HG03565 (cell line): ENCODE data around the gene NLRC5.

Experiments
- ATAC-seq: cut with Tn5 transposase; IDR thresholded peaks from one replicate; pipeline ENCODE4 v1.9.1; 2021; ENCODE audit warnings: mild to moderate bottlenecking, moderate library complexity; ENCODE audit not compliant: unreplicated experiment

NLRC5 gene

DNA sequence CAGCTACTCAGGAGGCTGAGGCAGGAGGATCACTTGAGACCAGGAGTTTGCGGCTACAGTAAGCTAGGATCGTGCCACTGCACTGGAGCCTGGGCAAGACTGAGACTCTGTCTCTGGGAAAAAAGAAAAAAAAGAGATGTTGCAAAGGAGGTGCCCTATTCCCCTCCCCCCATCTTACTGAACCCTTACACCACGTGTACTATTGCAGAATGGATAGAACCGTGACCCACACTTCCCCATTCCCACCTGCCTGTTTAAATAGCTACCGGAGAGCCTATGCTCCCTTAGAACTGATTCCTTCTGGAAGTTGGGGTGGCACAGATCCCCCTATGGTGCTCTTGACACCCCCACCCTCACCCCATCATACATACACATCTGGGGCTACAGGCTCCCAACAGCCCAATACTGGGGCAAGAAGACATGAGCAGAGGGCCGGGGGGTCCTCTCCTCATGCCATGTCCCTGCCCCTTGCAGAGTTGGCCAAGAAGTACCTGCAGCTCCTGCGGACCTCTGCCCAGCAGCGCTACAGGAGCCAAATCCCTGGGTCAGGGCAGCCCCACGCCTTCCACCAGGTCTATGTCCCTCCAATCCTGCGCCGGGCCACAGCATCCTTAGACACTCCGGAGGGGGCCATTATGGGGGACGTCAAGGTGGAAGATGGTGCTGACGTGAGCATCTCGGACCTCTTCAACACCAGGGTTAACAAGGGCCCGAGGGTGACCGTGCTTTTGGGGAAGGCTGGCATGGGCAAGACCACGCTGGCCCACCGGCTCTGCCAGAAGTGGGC lies 35.7 kb downstream of the NLRC5 start:
- no peak for ATAC-seq

DNA sequence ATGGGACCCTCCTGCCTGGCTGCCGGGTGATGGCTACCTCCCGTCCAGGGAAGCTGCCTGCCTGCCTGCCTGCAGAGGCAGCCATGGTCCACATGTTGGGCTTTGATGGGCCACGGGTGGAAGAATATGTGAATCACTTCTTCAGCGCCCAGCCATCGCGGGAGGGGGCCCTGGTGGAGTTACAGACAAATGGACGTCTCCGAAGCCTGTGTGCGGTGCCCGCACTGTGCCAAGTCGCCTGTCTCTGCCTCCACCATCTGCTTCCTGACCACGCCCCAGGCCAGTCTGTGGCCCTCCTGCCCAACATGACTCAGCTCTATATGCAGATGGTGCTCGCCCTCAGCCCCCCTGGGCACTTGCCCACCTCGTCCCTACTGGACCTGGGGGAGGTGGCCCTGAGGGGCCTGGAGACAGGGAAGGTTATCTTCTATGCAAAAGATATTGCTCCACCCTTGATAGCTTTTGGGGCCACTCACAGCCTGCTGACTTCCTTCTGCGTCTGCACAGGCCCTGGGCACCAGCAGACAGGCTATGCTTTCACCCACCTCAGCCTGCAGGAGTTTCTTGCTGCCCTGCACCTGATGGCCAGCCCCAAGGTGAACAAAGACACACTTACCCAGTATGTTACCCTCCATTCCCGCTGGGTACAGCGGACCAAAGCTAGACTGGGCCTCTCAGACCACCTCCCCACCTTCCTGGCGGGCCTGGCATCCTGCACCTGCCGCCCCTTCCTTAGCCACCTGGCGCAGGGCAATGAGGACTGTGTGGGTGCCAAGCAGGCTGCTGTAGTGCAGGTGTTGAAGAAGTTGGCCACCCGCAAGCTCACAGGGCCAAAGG lies 36.8 kb downstream of the NLRC5 start:
- no peak for ATAC-seq

DNA sequence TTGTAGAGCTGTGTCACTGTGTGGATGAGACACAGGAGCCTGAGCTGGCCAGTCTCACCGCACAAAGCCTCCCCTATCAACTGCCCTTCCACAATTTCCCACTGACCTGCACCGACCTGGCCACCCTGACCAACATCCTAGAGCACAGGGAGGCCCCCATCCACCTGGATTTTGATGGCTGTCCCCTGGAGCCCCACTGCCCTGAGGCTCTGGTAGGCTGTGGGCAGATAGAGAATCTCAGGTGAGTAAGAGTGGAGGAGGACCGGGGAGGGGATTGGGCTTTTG lies 37.4 kb downstream of the NLRC5 start:
- no peak for ATAC-seq

DNA sequence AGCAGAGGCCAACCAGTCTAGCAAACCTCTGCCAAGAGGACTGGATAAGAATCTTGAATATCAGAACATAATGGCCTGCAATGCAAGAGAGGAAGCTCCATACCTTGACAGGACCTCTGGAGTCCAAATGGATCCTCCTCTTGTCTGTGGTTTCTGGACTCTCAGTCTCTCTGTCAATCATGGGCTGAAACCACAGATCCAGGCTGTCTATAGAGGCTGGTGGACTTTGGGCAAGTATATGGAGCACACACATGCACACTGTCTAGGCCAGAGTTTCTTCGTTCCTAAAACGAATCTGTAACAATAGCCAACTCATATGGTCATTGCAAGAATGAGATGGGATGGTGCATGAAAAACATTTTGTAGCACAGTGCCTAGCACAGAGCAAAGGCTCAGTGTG lies 37.7 kb downstream of the NLRC5 start:
- ATAC-seq = no peak

DNA sequence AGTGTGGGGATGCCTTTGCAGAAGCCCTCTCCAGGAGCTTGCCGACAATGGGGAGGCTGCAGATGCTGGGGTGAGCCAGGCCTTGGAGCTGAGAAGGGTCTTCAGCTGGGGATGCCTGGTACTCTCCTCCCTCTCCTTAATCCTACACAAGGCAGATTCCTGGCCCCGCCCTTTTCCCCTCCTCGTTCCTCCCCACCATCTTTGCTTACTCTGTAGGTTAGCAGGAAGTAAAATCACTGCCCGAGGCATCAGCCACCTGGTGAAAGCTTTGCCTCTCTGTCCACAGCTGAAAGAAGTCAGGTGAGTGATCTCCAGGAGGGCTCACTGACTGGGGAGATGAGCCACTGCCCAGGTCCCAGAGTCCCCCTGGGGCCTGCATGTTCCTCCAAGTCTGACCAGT lies 38.7 kb downstream of the NLRC5 start:
- no peak for ATAC-seq

DNA sequence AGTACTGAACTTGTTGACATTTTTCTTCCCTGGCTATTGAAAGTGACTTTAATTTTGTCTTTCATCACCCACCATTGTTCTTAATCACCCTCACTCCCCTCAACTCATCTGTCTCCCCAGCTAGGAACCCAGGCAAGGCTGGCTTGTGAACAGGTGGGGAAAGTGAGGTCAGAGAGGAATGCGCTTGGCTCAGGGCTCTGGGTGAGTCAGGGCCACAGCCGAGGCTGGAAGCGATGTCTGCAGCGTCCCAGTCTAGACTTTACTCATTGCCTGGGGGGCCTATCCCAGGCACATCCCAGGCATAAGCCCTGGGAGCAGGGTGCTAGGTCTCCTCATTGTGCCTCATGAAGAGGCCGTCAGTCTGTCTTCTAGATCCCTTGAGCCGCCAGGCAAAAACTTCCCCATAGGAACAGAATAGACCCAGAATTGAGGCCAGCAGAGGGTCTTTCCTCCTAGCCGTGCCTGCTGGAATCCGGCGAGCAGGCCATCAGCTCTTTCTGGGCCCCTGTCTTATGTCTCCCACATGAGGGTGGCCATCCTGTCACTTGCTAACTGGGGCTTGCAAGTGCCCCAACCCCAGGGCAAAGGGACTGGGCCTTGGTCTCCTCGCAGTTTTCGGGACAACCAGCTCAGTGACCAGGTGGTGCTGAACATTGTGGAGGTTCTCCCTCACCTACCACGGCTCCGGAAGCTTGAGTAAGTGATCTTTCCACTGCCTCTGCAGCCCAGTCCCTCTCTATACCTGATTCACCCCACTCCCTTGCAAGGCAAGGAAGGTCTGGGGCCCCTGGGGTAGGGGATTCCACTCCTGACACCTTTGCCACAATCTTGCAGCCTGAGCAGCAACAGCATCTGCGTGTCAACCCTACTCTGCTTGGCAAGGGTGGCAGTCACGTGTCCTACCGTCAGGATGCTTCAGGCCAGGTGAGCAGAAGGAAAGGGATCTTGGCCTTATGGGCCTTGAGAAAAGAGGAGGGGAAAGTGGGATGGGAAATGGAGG lies 40.1 kb downstream of the NLRC5 start:
- no peak for ATAC-seq

DNA sequence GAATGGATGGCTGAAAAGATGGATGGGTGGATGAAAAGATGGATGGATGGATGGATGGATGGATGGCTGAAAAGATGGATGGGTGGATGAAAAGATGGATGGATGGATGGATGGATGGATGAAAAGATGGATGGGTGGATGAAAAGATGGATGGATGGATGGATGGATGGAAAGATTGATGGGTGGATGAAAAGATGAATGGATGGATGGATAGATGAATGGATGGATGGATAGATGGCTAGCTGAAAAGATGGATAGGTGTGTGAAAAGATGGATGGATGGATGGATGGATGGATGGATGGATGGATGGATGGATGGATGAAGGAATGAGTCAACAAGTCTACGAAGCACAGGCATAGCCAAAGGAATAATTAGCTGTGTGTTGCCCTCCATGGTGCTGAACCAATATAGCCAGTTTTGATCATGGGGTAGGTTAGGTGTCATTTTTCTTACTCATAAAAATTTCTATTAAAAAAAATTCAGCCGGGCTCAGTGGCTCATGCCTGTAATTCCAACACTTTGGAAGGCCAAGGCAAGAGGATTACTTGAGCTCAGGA lies 41.1 kb downstream of the NLRC5 start:
- no peak for ATAC-seq

DNA sequence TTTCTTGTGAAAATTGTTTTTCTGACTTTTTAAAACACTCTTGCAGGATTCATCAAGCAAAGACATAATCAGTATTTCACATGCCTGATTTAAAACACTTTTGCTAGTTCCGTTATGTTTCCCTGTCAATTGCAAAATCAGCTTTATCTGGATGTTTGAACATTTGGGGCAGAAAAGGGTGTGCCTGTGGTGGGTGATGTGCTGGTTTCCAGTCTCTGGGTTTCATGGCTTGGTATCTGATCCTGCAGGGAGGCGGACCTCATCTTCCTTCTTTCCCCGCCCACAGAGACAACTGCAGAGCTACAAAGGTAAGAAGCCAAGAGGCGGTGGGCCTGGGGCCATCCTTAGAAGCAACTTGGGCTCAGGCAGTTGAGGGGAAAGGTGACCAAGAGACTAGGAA lies 41.8 kb downstream of the NLRC5 start:
- no peak for ATAC-seq

DNA sequence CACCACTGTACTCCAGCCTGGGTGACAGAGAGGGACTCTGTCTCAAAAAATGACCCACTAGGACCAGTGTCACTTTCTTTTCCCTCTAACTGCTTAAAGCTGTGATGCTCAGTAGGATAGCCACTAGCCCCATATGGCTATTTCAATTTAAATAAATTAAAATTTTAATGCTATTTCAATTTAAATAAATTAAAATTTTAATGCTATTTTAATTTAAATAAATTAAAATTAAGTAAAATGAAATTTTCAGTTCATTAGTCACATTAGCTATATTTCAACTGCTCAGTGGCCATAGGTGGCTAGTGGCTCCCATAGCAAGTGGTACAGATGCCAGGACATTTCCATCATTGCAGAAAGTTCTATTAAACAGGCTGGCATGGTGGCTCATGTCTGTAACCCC lies 43.0 kb downstream of the NLRC5 start:
- ATAC-seq = no peak

DNA sequence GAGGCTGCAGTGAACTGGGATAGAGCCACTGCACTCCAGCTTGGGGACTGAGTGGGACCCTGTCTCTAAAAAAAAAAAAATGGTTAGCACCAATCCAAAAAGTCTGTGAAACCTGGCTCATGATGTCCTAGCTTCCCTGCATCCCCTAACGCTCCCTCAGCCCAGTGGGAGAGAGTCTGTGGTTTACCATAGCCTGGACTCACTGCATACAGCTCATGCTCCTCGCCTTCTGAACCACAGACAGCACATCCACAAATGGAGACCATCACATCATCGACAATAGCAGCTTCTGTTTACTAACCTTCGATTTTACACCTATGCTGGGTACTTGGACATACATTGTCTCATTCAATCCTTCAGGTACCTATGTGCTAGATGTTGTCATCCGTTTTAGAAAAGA lies 43.6 kb downstream of the NLRC5 start:
- no peak for ATAC-seq

DNA sequence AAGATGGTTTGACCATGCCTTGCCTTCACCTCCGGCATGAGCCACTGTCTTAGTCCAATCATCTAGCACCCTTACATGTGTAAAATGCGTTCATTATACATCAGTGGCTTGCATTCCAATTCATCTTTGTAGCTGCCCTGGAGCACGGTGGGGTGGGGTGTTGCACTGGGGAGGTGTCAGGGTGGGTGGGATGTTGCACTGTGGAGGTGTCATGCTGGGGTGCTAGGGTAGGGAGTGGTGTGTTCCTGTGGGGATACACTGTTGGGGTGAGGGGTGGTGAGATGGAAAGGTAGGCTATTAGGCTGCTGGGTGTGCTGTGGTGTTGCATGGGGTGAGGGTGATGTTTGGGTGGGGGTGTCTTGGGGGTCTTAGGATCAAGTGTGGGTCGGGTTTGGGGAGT lies 47.0 kb downstream of the NLRC5 start:
- no peak for ATAC-seq

DNA sequence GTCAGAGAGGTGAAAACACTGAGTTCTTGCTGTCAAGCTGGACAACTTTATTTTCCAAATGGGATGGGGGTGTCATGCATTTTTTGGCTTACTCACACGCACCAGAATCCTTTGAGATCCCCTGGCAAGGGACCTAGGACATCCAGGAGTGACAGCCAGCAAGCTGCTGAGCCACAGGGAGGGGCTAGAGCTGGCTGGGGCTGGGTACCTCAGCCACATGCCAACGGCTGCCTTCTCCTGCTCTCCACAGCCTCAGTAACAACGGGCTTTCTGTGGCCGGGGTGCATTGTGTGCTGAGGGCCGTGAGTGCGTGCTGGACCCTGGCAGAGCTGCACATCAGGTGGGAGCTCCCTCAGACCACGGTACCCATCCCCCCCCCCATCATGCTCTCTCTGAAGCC lies 47.6 kb downstream of the NLRC5 start:
- no peak for ATAC-seq

DNA sequence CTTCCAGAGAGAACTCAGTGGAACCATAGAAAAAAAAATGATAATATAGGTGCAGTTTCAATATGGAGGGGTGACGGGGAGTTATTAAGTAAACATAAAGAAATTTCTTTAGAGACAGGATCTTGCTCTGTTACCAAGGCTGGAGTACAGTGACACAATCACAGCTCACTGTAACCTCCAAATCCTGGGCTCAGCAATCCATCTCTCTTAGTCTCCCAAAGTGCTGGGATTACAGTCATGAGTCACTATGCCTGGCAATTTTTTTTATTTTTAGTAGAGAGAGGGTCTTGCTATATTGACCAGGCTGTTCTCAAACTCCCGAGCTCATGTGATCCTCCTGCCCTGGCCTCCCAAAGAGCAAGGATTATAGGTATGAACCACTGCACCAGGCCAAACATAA lies 48.8 kb downstream of the NLRC5 start:
- no peak for ATAC-seq

DNA sequence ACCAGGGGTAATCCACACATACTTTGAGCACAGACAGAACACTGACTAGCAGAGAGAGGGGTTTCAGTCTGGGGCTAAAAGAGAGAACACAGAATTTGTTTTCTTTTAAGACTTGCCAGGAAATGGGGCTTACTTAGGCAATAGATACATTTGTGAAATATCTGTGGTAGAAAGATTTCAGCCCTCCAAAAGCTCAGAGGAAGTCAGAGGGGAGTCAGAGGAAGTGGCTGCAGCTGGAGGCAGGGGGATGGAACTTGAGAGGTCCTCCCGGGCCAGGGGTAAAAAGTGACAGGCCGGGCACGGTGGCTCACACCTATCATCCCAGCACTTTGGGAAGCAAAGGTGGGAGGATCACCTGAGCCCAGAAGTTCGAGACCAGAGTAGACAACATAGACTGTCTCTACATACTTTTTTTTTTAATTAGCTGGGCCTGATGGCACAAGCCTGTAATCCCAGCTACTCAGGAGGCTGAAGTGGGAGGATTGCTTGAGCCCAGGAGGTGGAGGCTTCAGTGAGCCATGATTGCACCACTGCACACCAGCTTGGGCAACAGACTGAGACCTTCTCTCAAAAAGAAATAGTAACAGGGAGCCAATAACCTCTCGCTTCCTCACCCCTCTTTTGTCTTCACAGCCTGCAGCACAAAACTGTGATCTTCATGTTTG lies 49.9 kb downstream of the NLRC5 start:
- ATAC-seq = no peak

DNA sequence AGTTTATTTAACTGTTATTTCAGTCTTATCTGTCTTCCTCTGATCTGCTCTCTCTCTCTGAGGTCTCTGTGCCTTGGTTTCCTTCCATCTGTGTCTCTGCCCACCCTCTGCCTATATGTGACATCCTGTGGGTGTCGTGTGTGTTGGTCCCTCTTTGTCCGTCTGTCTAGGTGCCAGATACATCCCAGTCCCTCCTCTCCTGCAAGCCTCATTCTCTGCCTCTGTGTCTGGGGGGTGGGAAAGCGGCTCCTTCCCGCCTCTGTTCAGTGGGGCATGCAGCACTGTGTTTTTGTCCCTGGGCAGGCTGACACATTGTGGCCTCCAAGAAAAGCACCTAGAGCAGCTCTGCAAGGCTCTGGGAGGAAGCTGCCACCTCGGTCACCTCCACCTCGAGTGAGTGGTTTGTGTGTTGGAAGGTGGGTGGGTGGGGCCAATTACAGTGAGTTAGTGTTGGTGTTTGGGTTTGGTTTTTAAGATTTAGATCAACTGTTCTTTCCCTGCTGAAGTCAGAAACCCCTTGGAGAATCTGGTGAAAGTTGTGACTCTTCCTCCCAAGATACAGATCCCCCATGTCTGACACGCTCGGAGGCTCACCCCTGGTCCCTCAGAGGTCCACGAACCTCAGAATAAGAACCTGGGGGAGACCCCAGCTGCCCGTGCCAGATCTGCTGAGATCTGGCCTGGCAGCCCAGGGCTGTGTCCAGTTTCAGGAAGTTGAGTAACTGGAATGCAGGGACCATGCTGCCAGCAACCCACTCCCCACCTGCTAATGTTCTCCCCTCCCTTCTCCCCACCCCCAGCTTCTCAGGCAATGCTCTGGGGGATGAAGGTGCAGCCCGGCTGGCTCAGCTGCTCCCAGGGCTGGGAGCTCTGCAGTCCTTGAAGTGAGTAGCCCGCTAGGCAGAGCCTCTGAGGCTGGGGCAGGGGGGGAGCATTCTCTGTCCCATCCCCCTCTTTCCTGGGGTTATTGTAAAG lies 52.1 kb downstream of the NLRC5 start:
- ATAC-seq = peak; percentile 16

DNA sequence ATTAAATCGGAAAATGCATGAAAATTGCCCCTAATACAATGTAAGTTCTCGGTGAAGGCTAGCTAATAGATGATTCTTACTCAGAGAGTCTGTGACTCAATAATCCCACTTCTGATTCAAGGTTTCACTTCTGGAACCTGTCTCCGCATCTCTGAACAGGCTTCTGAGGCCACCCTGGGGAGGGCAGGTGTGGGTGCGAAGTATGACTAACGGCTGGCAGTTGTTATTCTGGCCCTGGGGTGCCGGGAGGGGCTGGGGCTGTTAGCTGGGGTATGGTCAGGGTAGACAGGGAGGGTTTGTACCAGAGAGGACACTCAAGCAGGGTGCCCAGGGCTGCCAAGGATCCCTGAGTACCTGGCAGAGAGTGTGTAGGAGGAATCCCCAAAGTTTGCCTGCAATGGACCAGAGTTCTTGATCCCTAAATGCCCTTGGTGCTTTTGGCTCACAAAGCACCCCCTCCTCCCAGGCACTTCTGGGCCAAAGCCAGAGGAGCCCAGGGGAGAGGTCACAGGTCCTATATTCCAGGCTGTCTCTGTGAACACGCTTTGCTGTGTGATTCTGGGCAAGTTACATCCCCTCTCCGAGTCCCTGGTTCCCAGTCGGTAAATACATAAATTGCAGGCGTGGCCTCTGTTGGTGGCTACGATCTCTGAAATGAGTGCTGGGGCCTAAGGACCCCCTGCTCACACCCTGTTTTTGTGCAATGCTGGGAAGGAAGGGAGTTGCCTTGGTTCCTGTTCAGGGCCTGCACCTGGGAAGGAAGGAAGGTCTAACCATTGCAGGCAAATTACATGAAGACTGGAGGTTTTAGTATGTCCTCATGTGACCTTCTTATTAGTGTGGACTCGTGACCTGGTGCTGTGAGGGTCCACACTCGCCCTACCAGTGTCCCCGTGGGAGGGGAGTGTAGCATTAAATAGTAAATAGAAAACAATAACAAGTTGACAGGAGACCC lies 53.1 kb downstream of the NLRC5 start:
- peak; percentile 74 for ATAC-seq

DNA sequence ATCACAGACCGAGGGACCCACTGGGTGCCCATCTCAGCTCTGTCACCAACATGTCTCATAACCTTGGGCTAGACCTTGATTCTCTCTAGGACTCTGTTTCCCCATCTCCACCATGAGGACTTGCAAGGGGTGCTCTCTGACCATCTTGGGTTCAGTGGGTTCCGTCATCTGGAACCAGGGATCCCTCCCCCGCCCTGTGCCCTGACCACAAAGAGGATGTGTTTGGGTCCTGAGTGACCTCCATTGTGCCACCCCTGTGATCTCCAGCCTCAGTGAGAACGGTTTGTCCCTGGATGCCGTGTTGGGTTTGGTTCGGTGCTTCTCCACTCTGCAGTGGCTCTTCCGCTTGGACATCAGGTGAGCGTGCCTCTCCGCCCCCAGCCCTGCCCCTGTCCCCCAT lies 53.9 kb downstream of the NLRC5 start:
- ATAC-seq = no peak
